Measurements from ENCODE around the gene PTAFR. TPM values are rescaled to one million over a fixed set of nuclear protein-coding genes. Genes with fewer than 3 reads are reported as not detected.

PTAFR gene
- total and polyA plus RNA-seq, 2 of the 8 experiments (the other 6 are each of a cell fraction or from before 2014, with no cell fraction given) = 1.2 to 4.9 TPM

GRCh38 chr1:28127617-28128257 is 48.8 kb downstream of the PTAFR start:
- H2BK120ac ChIP-seq (replicated peaks; ENCODE audit: low read depth, low read length) = no peak overlapping the region
- ChIA-PET POLR2A (ENCODE audit: partially characterized antibody) (no interaction called here), CTCF (ENCODE audit: partially characterized antibody) (interaction anchor here (1.2 kb wide), 1 partner anchor 74 kb away, joined by 3 read pairs; no protein-coding TSS in a partner anchor)
- no peak overlapping the region for H3K14ac ChIP-seq (ENCODE audit: insufficient read length)
- no peak overlapping the region for H3K56ac ChIP-seq (replicated peaks; ENCODE audit: insufficient read length, low read depth, low read length)
- H4K5ac ChIP-seq (ENCODE audit: insufficient read length, low read depth, low read length) = no peak overlapping the region
- H3K4me1 ChIP-seq (replicated peaks in 1 of 4; ENCODE audit: control insufficient read depth in 3 of 4, insufficient read depth in 4 of 4, low read length in 3 of 4) = no peaks in the 10 kb centered on the region
- H3K9ac ChIP-seq (replicated peaks in 1 of 4; ENCODE audit: extremely low read depth in 1 of 4, low read depth in 3 of 4, low read length in 3 of 4) = no peak overlapping the region
- H3K79me2 ChIP-seq (ENCODE audit: control insufficient read depth in 1 of 2, insufficient read depth in 2 of 2, low read length in 2 of 2) = no peaks in the 10 kb centered on the region
- no peak overlapping the region for H2AFZ ChIP-seq (ENCODE audit: low read length)
- no peak overlapping the region for H2BK20ac ChIP-seq (ENCODE audit: low read length)
- no peak overlapping the region for H3K4ac ChIP-seq (replicated peaks; ENCODE audit: insufficient read length, low read depth, low read length)
- no peak overlapping the region for H3K4me3 ChIP-seq (ENCODE audit: extremely low read depth in 1 of 4, insufficient read depth in 2 of 4, low read depth in 3 of 4, low read length in 4 of 4)
- DNase-seq (ENCODE audit: low read depth in 1 of 2, low spot score in 2 of 2) (no peak), FAIRE-seq (no peak)
- H3K23ac ChIP-seq (ENCODE audit: insufficient read length) = no peak overlapping the region
- no peak overlapping the region for H2AK5ac ChIP-seq (ENCODE audit: low read depth, low read length)
- no peaks in the 10 kb centered on the region for H4K20me1 ChIP-seq (replicated peaks in 1 of 2; ENCODE audit: control insufficient read depth in 1 of 2, insufficient read depth in 2 of 2, low read length in 2 of 2)
- H3K23me2 ChIP-seq (ENCODE audit: low read depth, low read length) = no peaks in the 10 kb centered on the region
- no peaks in the 10 kb centered on the region for H3K27me3 ChIP-seq (replicated peaks in 1 of 4; ENCODE audit: control insufficient read depth in 3 of 4, extremely low read depth in 1 of 4, insufficient read depth in 3 of 4, low read length in 3 of 4)
- no peak overlapping the region for H2BK12ac ChIP-seq (ENCODE audit: low read depth, low read length)
- no peak overlapping the region for H4K91ac ChIP-seq (replicated peaks; ENCODE audit: insufficient read length, low read length)
- H3K18ac ChIP-seq (ENCODE audit: extremely low read depth, low read length) = no peak overlapping the region
- H3K79me1 ChIP-seq (ENCODE audit: low read depth, low read length) = no peaks in the 10 kb centered on the region
- H3K27ac ChIP-seq (ENCODE audit: low read depth, low read length) = no peak overlapping the region
- H3K4me2 ChIP-seq (ENCODE audit: insufficient read depth in 1 of 2, low read depth in 2 of 2, low read length in 2 of 2) = no peak overlapping the region
- no peak overlapping the region for H4K8ac ChIP-seq (ENCODE audit: extremely low read depth, insufficient read depth, low read length)
- no peak overlapping the region for H2BK15ac ChIP-seq (ENCODE audit: low read length)
- H3K36me3 ChIP-seq (ENCODE audit: control insufficient read depth in 2 of 4, insufficient read depth in 4 of 4, low read length in 3 of 4) = no peaks in the 10 kb centered on the region
- H3K9me3 ChIP-seq (ENCODE audit: insufficient read depth in 2 of 2, low read depth in 1 of 2, low read length in 1 of 2) = no peaks in the 10 kb centered on the region
- no peak overlapping the region for H2BK5ac ChIP-seq (ENCODE audit: low read depth, low read length)
- WGBS, 2 experiments (ENCODE audit: extremely low coverage in 1 of 2, insufficient coverage in 1 of 2, insufficient read length in 1 of 2, insufficient replicate concordance in 2 of 2, low coverage in 1 of 2, low lambda C conversion rate in 2 of 2, missing lambda C conversion rate in 1 of 2) = 79% methylated on average over 3 of the region's 3 CpGs; no CpG with 5 or more reads in 1 of the 2 experiments
- TF ChIP-seq BCL11A (IDR thresholded peaks at IDR 0.05; ENCODE audit: low read depth in 2 of 2, low read length in 2 of 2) (no peak), BACH1 (IDR thresholded peaks at IDR 0.05; ENCODE audit: low read length) (no peak), JUND (IDR thresholded peaks at IDR 0.05; ENCODE audit: low read length) (no peak)
